Measurements from ENCODE around the gene PRR5. TPM values are rescaled to one million over a fixed set of nuclear protein-coding genes. Genes with fewer than 3 reads are reported as not detected.

The PRR5 gene
- total and polyA plus RNA-seq, 2 of the 13 experiments (the other 11 are each of a cell fraction or from before 2014, with no cell fraction given): 11.6 to 27.5 TPM

DNA sequence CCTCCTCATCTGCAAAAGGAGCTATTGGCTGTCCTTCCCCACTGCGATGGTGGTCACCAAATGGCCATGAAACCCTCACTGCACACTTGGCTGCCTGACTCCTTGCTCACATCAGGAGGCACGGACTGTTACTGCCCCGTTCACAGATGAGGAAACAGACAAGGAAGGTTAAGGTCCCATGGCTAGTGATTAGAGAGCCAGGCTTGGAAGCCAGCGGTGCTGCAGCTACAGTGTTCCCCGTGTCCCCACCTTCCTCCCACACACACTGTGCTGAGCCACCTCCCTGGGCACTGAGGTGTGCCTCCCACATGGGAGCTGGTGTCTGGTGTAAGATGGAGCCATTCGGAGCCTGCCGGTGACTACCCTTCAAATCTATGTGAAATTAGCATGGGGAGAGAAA is 53.0 kb downstream of the PRR5 start:
- no TSS peak for BruUV-seq (replicated peaks)
- no peaks in the 10 kb centered on the region for H3K4me1 ChIP-seq (ENCODE audit: insufficient read depth, low read length)
- TF ChIP-seq ZNF652 (CRISPR knock-in tag; IDR thresholded peaks at IDR 0.05; ENCODE audit: borderline replicate concordance, low read depth) (no peak), NFKBIZ (CRISPR knock-in tag; IDR thresholded peaks at IDR 0.05) (no peak), ZSCAN21 (CRISPR knock-in tag; IDR thresholded peaks at IDR 0.05; ENCODE audit: borderline replicate concordance) (no peak), ELF3 (CRISPR knock-in tag; IDR thresholded peaks at IDR 0.05) (no peak)
- H3K79me2 ChIP-seq (ENCODE audit: insufficient read depth, low read length): no peaks in the 10 kb centered on the region
- ATAC-seq (no peak), DNase-seq (ENCODE audit: low spot score) (no peak), FAIRE-seq (no peak)
- peaks cover under 1 to 12% of the 10 kb centered on the region in 2 experiments; a peak in 4 of 5 replicates for H3K27me3 ChIP-seq (ENCODE audit: control insufficient read depth in 1 of 2, insufficient read depth in 2 of 2, low read length in 2 of 2)
- intact Hi-C loops (cut with micrococcal nuclease; ENCODE audit: unreplicated experiment) (no loop called here), in situ Hi-C loops (cut with HindIII; ENCODE audit: extremely low pct_ligation_motif_present, low pct_unique_long_range_greater_than_20kb) (no loop called here)
- 37% methylated on average over 5 of the region's 7 CpGs for WGBS (ENCODE audit: low lambda C conversion rate)
- H3K36me3 ChIP-seq (replicated peaks in 1 of 2; ENCODE audit: control insufficient read depth in 1 of 2, insufficient read depth in 2 of 2, low read length in 2 of 2): no peaks in the 10 kb centered on the region
- ChIA-PET POLR2A (no interaction called here), CTCF (ENCODE audit: low intra/inter-chr PET ratio, low total read pairs) (no interaction called here)
- no peak overlapping the region for H3K9ac ChIP-seq (ENCODE audit: insufficient read depth, low read depth, low read length)
- H4K20me1 ChIP-seq (ENCODE audit: insufficient read depth, low read length): no peaks in the 10 kb centered on the region
- H2AFZ ChIP-seq (ENCODE audit: low read length): no peak overlapping the region
- no peaks in the 10 kb centered on the region for H3K9me3 ChIP-seq (ENCODE audit: low read length)
- no peak overlapping the region for H3K4me3 ChIP-seq (replicated peaks in 1 of 3; ENCODE audit: insufficient read depth in 1 of 3, low read depth in 2 of 3, low read length in 3 of 3)
- H3K27ac ChIP-seq (ENCODE audit: extremely low read length, insufficient read depth, low read length): no peak overlapping the region
- no peak overlapping the region for H3K4me2 ChIP-seq (ENCODE audit: low read depth, low read length)

DNA sequence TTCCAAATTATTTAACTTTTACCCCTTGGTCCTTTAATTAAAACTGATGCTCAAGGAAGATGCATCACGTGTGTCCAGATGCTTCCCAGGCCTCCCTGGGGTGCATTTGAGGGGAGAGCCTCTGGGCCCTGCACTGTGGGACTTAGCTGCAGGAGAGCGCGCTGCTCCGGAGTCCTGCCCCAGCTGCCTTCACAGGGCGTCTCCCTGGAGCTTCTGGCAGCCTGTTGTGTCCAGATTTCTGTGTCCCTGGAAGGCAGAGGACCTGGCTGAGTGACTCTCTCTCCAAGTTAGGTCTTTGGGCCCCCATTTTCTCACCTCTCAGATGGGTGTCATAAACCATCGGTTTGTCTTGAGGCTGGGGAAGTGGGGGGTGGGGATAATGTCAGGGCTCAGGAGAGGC is 53.4 kb downstream of the PRR5 start:
- ChIA-PET POLR2A (no interaction called here), CTCF (ENCODE audit: low intra/inter-chr PET ratio, low total read pairs) (no interaction called here)
- no peaks in the 10 kb centered on the region for H3K79me2 ChIP-seq (ENCODE audit: insufficient read depth, low read length)
- TF ChIP-seq ZNF331 (CRISPR knock-in tag; IDR thresholded peaks at IDR 0.05) (no peak), ZKSCAN8 (CRISPR knock-in tag; IDR thresholded peaks at IDR 0.05; ENCODE audit: borderline replicate concordance) (no peak), XBP1 (CRISPR knock-in tag; IDR thresholded peaks at IDR 0.05) (no peak), MBNL3 (CRISPR knock-in tag; conservative IDR thresholded peaks at IDR 0.05) (no peak), NFIC (IDR thresholded peaks at IDR 0.05; ENCODE audit: low read length) (no peak), ZSCAN22 (CRISPR knock-in tag; IDR thresholded peaks at IDR 0.05) (no peak), ZNF841 (CRISPR knock-in tag; IDR thresholded peaks at IDR 0.05; ENCODE audit: borderline replicate concordance) (no peak), AGO2 (optimal IDR thresholded peaks at IDR 0.05; ENCODE audit: low read depth, low read length) (no peak)
- TF ChIP-seq, protein P1, sequence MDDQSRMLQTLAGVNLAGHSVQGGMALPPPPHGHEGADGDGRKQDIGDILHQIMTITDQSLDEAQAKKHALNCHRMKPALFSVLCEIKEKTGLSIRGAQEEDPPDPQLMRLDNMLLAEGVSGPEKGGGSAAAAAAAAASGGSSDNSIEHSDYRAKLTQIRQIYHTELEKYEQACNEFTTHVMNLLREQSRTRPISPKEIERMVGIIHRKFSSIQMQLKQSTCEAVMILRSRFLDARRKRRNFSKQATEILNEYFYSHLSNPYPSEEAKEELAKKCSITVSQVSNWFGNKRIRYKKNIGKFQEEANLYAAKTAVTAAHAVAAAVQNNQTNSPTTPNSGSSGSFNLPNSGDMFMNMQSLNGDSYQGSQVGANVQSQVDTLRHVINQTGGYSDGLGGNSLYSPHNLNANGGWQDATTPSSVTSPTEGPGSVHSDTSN (CRISPR knock-in tag; IDR thresholded peaks at IDR 0.05; ENCODE audit: borderline replicate concordance): no peak
- TF ChIP-seq, protein P2, sequence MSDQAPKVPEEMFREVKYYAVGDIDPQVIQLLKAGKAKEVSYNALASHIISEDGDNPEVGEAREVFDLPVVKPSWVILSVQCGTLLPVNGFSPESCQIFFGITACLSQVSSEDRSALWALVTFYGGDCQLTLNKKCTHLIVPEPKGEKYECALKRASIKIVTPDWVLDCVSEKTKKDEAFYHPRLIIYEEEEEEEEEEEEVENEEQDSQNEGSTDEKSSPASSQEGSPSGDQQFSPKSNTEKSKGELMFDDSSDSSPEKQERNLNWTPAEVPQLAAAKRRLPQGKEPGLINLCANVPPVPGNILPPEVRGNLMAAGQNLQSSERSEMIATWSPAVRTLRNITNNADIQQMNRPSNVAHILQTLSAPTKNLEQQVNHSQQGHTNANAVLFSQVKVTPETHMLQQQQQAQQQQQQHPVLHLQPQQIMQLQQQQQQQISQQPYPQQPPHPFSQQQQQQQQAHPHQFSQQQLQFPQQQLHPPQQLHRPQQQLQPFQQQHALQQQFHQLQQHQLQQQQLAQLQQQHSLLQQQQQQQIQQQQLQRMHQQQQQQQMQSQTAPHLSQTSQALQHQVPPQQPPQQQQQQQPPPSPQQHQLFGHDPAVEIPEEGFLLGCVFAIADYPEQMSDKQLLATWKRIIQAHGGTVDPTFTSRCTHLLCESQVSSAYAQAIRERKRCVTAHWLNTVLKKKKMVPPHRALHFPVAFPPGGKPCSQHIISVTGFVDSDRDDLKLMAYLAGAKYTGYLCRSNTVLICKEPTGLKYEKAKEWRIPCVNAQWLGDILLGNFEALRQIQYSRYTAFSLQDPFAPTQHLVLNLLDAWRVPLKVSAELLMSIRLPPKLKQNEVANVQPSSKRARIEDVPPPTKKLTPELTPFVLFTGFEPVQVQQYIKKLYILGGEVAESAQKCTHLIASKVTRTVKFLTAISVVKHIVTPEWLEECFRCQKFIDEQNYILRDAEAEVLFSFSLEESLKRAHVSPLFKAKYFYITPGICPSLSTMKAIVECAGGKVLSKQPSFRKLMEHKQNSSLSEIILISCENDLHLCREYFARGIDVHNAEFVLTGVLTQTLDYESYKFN (CRISPR knock-in tag; conservative IDR thresholded peaks at IDR 0.05): no peak
- TF ChIP-seq, protein P3, sequence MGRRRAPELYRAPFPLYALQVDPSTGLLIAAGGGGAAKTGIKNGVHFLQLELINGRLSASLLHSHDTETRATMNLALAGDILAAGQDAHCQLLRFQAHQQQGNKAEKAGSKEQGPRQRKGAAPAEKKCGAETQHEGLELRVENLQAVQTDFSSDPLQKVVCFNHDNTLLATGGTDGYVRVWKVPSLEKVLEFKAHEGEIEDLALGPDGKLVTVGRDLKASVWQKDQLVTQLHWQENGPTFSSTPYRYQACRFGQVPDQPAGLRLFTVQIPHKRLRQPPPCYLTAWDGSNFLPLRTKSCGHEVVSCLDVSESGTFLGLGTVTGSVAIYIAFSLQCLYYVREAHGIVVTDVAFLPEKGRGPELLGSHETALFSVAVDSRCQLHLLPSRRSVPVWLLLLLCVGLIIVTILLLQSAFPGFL (CRISPR knock-in tag; IDR thresholded peaks at IDR 0.05): no peak

More for the DNA sequence above, 53.4 kb downstream of the PRR5 start:
- 59% methylated on average over 5 of the region's 6 CpGs for WGBS (ENCODE audit: low lambda C conversion rate)
- Histone ChIP-seq H3K27me3 (ENCODE audit: control insufficient read depth in 1 of 2, insufficient read depth in 2 of 2, low read length in 2 of 2) (peaks cover 0 to 12% of the 10 kb centered on the region in 2 experiments; a peak in 3 of 5 replicates), H3K9ac (ENCODE audit: insufficient read depth, low read depth, low read length) (no peak overlapping the region), H3K4me3 (replicated peaks in 1 of 3; ENCODE audit: insufficient read depth in 1 of 3, low read depth in 2 of 3, low read length in 3 of 3) (no peak overlapping the region), H3K9me3 (ENCODE audit: low read length) (no peaks in the 10 kb centered on the region), H4K20me1 (ENCODE audit: insufficient read depth, low read length) (no peaks in the 10 kb centered on the region), H3K4me2 (ENCODE audit: low read depth, low read length) (no peak overlapping the region), H3K4me1 (ENCODE audit: insufficient read depth, low read length) (no peaks in the 10 kb centered on the region), H3K27ac (ENCODE audit: extremely low read length, insufficient read depth, low read length) (no peak overlapping the region), H3K36me3 (replicated peaks in 1 of 2; ENCODE audit: control insufficient read depth in 1 of 2, insufficient read depth in 2 of 2, low read length in 2 of 2) (no peaks in the 10 kb centered on the region), H2AFZ (ENCODE audit: low read length) (no peak overlapping the region)
- in situ Hi-C loops (cut with HindIII; ENCODE audit: extremely low pct_ligation_motif_present, low pct_unique_long_range_greater_than_20kb): no loop called here
- BruUV-seq (replicated peaks): no TSS peak
- FAIRE-seq: no peak
- intact Hi-C loops (cut with micrococcal nuclease; ENCODE audit: unreplicated experiment): no loop called here
- DNase-seq (ENCODE audit: low spot score): no peak
- ATAC-seq: no peak
